Muscle layer of colon (tissue), 2 donors: Measurements from ENCODE around the gene TMEM116.

ENCODE experiments used
- H3K27ac ChIP-seq: one replicate; pipeline ENCODE4 v1.7.0; 2013; ENCODE audit warnings: low read depth, mild to moderate bottlenecking, low read length, moderate library complexity
- H3K27me3 ChIP-seq, 2 donors: one replicate each; pipeline ENCODE4 v1.7.0; 2013; ENCODE audit warnings: low read length in 2 of 2, mild to moderate bottlenecking in 2 of 2; ENCODE audit not compliant: insufficient read depth in 2 of 2, control insufficient read depth in 1 of 2
- H3K36me3 ChIP-seq: one replicate; pipeline ENCODE4 v1.7.0; 2013; ENCODE audit warnings: mild to moderate bottlenecking, low read length; ENCODE audit not compliant: insufficient read depth
- H3K4me1 ChIP-seq: one replicate; pipeline ENCODE4 v1.7.0; 2013; ENCODE audit warnings: mild to moderate bottlenecking, low read length; ENCODE audit not compliant: insufficient read depth
- H3K4me3 ChIP-seq, 2 donors: one replicate each; pipeline ENCODE4 v1.7.0; 2013; ENCODE audit warnings: low read length in 2 of 2, low read depth in 1 of 2, mild to moderate bottlenecking in 1 of 2, moderate library complexity in 1 of 2
- H3K9ac ChIP-seq: one replicate; pipeline ENCODE4 v1.7.0; 2013; ENCODE audit warnings: low read length
- H3K9me3 ChIP-seq: one replicate; pipeline ENCODE4 v1.7.0; 2013; ENCODE audit warnings: mild to moderate bottlenecking, low read length
- donor health status: abdominal sarcoma.
- donor health status: Adenocarcinoma of cecum.

The TMEM116 gene

GRCh38 chr12:111886662-111887545, 126.1 kb downstream of the TMEM116 start:
- Histone ChIP-seq H3K4me1 (no peaks in the 10 kb centered on the region), H3K27ac (no peak overlapping the region), H3K4me3 (no peak overlapping the region), H3K9me3 (no peaks in the 10 kb centered on the region), H3K27me3 (no peaks in the 10 kb centered on the region), H3K9ac (no peak overlapping the region), H3K36me3 (peaks cover 83% of the 10 kb centered on the region)

GRCh38 chr12:111881716-111882115, 131.2 kb downstream of the TMEM116 start:
- Histone ChIP-seq H3K4me1 (no peaks in the 10 kb centered on the region), H3K36me3 (peaks cover 52% of the 10 kb centered on the region), H3K27ac (no peak overlapping the region), H3K9ac (no peak overlapping the region), H3K27me3 (no peaks in the 10 kb centered on the region), H3K4me3 (no peak overlapping the region), H3K9me3 (no peaks in the 10 kb centered on the region)
